Measurements from ENCODE around the gene DNA2.

The DNA2 gene

GRCh38 chr10:68402276-68402675, 69.5 kb downstream of the DNA2 start:
- TF ChIP-seq CTCF (IDR thresholded peaks at IDR 0.05; ENCODE audit: low read depth, low read length, missing control alignments), result no peak
- H3K4me3 ChIP-seq (replicated peaks; ENCODE audit: low read depth, low read length), result no peak overlapping the region
- no peak for DNase-seq (ENCODE audit: extremely low read depth, low read depth)

GRCh38 chr10:68397005-68397404, 74.8 kb downstream of the DNA2 start:
- no peak for DNase-seq (ENCODE audit: extremely low read depth, low read depth)
- no peak for TF ChIP-seq CTCF (IDR thresholded peaks at IDR 0.05; ENCODE audit: low read depth, low read length, missing control alignments)
- no peak overlapping the region for H3K4me3 ChIP-seq (replicated peaks; ENCODE audit: low read depth, low read length)

- TF ChIP-seq CTCF (IDR thresholded peaks at IDR 0.05; ENCODE audit: low read depth, low read length, missing control alignments), result no peak
- no peak overlapping the region for H3K4me3 ChIP-seq (replicated peaks; ENCODE audit: low read depth, low read length)
- DNase-seq (ENCODE audit: extremely low read depth, low read depth), result no peak
These were observed 86.0 kb downstream of the DNA2 start for GRCh38 chr10:68385740-68386139.

- no peak for TF ChIP-seq CTCF (IDR thresholded peaks at IDR 0.05; ENCODE audit: low read depth, low read length, missing control alignments)
- H3K4me3 ChIP-seq (replicated peaks; ENCODE audit: low read depth, low read length), result no peak overlapping the region
- no peak for DNase-seq (ENCODE audit: extremely low read depth, low read depth)
These were observed 100.2 kb downstream of the DNA2 start for GRCh38 chr10:68371604-68372003.

- no peak overlapping the region for H3K4me3 ChIP-seq (replicated peaks; ENCODE audit: low read depth, low read length)
- TF ChIP-seq CTCF (IDR thresholded peaks at IDR 0.05; ENCODE audit: low read depth, low read length, missing control alignments), result no peak
- no peak for DNase-seq (ENCODE audit: extremely low read depth, low read depth)
These were observed 104.7 kb downstream of the DNA2 start for GRCh38 chr10:68367121-68367520.

GRCh38 chr10:68366600-68366999, 105.2 kb downstream of the DNA2 start:
- TF ChIP-seq CTCF (IDR thresholded peaks at IDR 0.05; ENCODE audit: low read depth, low read length, missing control alignments), result no peak
- no peak overlapping the region for H3K4me3 ChIP-seq (replicated peaks; ENCODE audit: low read depth, low read length)
- DNase-seq (ENCODE audit: extremely low read depth, low read depth), result no peak

GRCh38 chr10:68365611-68366010, 106.2 kb downstream of the DNA2 start:
- no peak overlapping the region for H3K4me3 ChIP-seq (replicated peaks; ENCODE audit: low read depth, low read length)
- no peak for TF ChIP-seq CTCF (IDR thresholded peaks at IDR 0.05; ENCODE audit: low read depth, low read length, missing control alignments)
- no peak for DNase-seq (ENCODE audit: extremely low read depth, low read depth)
